ENCODE measurements around the gene GRIK1.

The GRIK1 gene

DNA sequence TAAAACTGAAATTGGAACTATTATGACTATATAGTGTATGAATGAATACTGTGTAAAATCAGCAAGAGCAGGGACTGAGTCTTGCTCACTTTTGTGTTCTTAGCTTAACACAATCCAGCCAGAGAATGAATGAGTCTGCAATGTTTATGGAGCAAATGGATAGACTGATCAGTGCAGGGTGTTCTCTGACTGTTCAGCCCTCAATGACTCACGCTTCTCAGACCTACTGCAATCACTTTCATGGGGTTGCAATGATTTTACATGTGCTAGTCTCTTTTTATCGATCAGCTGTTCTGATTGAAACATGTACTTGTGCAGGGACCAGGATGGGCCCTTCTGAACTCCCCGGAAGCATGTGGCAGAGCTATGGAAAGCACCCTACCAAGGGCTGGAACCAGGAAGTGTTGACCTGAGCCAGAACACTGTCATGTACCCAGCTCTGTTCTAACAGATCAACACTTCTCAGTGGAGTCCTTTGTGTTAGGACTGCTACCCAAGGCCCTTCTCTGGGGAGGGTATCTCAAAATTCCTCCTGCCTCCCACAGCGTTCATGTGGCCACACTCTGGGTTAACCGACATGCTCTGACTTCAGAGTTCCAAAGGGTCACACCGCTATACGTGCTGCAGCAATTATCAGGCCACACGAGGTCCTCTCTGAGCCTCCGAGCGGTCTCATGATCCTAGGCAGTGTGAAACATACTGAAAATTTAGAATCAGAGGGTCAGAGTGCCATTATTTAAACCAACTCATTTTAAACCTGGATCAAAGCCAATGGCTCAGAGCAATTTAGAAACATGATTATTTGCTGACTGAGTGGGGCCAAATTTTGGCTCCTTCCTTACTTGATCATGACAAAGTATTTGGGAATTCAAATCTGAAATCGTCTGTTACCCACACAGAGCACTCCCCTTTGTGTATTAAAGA is 35.2 kb downstream of the GRIK1 start:
- no peaks in the 10 kb centered on the region for H3K9me3 ChIP-seq (ENCODE audit: severe bottlenecking)
- H3K27me3 ChIP-seq (ENCODE audit: insufficient read depth, poor library complexity, severe bottlenecking): no peaks in the 10 kb centered on the region
- DNase-seq (ENCODE audit: low spot score) (no peak), ATAC-seq (ENCODE audit: low read depth) (peak; percentile 84)
- H3K27ac ChIP-seq (ENCODE audit: poor library complexity, severe bottlenecking): no peak overlapping the region
- no peak overlapping the region for H3K4me3 ChIP-seq (ENCODE audit: severe bottlenecking)
- H3K4me1 ChIP-seq (ENCODE audit: insufficient read depth, poor library complexity, severe bottlenecking): no peaks in the 10 kb centered on the region
- TF ChIP-seq, protein P1, sequence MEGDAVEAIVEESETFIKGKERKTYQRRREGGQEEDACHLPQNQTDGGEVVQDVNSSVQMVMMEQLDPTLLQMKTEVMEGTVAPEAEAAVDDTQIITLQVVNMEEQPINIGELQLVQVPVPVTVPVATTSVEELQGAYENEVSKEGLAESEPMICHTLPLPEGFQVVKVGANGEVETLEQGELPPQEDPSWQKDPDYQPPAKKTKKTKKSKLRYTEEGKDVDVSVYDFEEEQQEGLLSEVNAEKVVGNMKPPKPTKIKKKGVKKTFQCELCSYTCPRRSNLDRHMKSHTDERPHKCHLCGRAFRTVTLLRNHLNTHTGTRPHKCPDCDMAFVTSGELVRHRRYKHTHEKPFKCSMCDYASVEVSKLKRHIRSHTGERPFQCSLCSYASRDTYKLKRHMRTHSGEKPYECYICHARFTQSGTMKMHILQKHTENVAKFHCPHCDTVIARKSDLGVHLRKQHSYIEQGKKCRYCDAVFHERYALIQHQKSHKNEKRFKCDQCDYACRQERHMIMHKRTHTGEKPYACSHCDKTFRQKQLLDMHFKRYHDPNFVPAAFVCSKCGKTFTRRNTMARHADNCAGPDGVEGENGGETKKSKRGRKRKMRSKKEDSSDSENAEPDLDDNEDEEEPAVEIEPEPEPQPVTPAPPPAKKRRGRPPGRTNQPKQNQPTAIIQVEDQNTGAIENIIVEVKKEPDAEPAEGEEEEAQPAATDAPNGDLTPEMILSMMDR (IDR thresholded peaks at IDR 0.05; ENCODE audit: poor library complexity, severe bottlenecking): no peak
- no peaks in the 10 kb centered on the region for H3K36me3 ChIP-seq (ENCODE audit: low read depth)

DNA sequence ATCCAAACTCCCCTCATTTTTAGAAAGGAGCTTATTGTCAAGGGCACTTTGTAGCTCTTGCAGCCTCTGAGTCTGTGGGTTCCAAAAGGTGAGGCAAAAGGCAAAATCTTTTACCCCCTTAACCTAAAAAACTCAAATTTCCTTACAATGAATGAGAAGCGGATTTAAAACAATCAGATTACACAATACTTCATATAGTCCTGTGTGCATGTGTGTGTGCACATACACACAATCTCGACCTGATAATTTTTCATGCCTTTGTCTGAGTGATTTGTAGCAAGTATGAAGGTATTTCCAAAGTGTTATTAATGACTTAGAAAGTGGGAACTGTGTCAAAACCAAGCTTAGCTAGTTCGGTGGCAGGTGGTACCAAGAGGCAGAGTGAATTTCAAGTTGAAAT is 42.9 kb downstream of the GRIK1 start:
- TF ChIP-seq, protein P1 (IDR thresholded peaks at IDR 0.05; ENCODE audit: poor library complexity, severe bottlenecking): no peak
- no peak for ATAC-seq (ENCODE audit: low read depth)
- DNase-seq (ENCODE audit: low spot score): no peak
- H3K36me3 ChIP-seq (ENCODE audit: low read depth): no peaks in the 10 kb centered on the region
- no peaks in the 10 kb centered on the region for H3K4me1 ChIP-seq (ENCODE audit: insufficient read depth, poor library complexity, severe bottlenecking)
- H3K27ac ChIP-seq (ENCODE audit: poor library complexity, severe bottlenecking): no peak overlapping the region
- no peaks in the 10 kb centered on the region for H3K27me3 ChIP-seq (ENCODE audit: insufficient read depth, poor library complexity, severe bottlenecking)
- H3K4me3 ChIP-seq (ENCODE audit: severe bottlenecking): no peak overlapping the region
- H3K9me3 ChIP-seq (ENCODE audit: severe bottlenecking): no peaks in the 10 kb centered on the region

DNA sequence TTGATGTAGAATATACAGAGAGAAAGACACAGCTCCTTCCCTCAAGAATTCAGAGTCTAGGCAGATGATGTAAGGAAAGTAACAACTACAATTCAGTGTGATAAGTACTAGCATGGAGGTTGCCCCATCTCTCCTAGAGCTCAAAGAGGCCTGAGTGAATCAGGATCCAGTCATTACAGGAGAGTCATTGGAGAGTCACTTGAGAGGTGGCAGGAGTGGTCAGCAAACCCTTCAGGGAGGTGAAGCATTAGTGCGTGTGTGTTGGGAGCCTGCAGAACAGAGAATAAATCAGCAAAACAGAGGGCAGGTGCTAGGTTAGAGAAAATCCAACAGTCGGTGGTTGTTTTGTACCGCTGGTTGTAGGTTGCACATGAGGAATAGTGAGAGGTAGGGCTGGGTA is 46.1 kb downstream of the GRIK1 start:
- no peaks in the 10 kb centered on the region for H3K27me3 ChIP-seq (ENCODE audit: insufficient read depth, poor library complexity, severe bottlenecking)
- ATAC-seq (ENCODE audit: low read depth) (no peak), DNase-seq (ENCODE audit: low spot score) (no peak)
- H3K9me3 ChIP-seq (ENCODE audit: severe bottlenecking): no peaks in the 10 kb centered on the region
- H3K4me1 ChIP-seq (ENCODE audit: insufficient read depth, poor library complexity, severe bottlenecking): no peaks in the 10 kb centered on the region
- no peak overlapping the region for H3K4me3 ChIP-seq (ENCODE audit: severe bottlenecking)
- TF ChIP-seq, protein P1 (IDR thresholded peaks at IDR 0.05; ENCODE audit: poor library complexity, severe bottlenecking): no peak
- no peaks in the 10 kb centered on the region for H3K36me3 ChIP-seq (ENCODE audit: low read depth)
- H3K27ac ChIP-seq (ENCODE audit: poor library complexity, severe bottlenecking): no peak overlapping the region

DNA sequence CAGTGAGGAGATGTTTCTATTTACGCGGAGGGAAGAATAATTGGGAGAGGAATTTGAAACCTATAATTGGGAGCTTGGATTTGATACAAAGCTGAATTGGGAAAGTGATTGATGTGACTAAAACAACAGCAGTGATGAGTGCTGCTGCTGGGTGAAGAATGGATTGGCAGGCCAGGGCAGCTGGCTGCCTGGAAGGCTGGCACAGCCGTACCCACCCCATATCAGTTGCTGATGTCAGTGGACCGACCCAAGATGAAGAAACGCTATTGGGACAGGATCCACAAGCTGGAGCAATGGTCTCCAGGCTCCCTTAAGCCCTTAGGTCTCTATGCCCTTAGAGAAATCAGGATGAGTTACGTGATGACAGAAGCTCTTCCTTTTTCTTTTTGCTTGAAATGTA is 47.4 kb downstream of the GRIK1 start:
- no peak for DNase-seq (ENCODE audit: low spot score)
- TF ChIP-seq, protein P1 (IDR thresholded peaks at IDR 0.05; ENCODE audit: poor library complexity, severe bottlenecking): no peak
- H3K27me3 ChIP-seq (ENCODE audit: insufficient read depth, poor library complexity, severe bottlenecking): no peaks in the 10 kb centered on the region
- no peak overlapping the region for H3K27ac ChIP-seq (ENCODE audit: poor library complexity, severe bottlenecking)
- no peak overlapping the region for H3K4me3 ChIP-seq (ENCODE audit: severe bottlenecking)
- no peaks in the 10 kb centered on the region for H3K36me3 ChIP-seq (ENCODE audit: low read depth)
- no peaks in the 10 kb centered on the region for H3K9me3 ChIP-seq (ENCODE audit: severe bottlenecking)
- no peaks in the 10 kb centered on the region for H3K4me1 ChIP-seq (ENCODE audit: insufficient read depth, poor library complexity, severe bottlenecking)
- ATAC-seq (ENCODE audit: low read depth): no peak

DNA sequence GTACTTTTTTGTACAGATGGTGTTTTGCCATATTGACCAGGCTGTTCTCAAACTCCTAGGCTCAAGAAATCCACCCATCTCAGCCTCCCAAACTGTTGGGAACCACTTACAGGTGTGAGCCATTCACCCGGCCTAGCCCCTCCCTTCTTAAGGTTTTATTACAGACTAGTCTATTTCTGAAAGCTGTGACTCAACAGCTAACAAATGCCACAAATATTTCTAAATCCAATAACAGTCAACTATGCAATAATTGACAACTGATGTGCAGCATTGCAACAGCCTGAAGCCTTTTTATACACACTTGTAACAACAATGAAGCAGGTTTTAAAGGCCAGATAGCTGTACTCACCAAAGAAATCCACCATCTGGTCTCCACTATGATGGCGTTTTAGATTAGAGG is 51.4 kb downstream of the GRIK1 start:
- H3K36me3 ChIP-seq (ENCODE audit: low read depth): no peaks in the 10 kb centered on the region
- no peak overlapping the region for H3K27ac ChIP-seq (ENCODE audit: poor library complexity, severe bottlenecking)
- no peaks in the 10 kb centered on the region for H3K9me3 ChIP-seq (ENCODE audit: severe bottlenecking)
- DNase-seq (ENCODE audit: low spot score) (no peak), ATAC-seq (ENCODE audit: low read depth) (peak; percentile 73)
- H3K4me1 ChIP-seq (ENCODE audit: insufficient read depth, poor library complexity, severe bottlenecking): no peaks in the 10 kb centered on the region
- H3K4me3 ChIP-seq (ENCODE audit: severe bottlenecking): no peak overlapping the region
- no peaks in the 10 kb centered on the region for H3K27me3 ChIP-seq (ENCODE audit: insufficient read depth, poor library complexity, severe bottlenecking)
- TF ChIP-seq, protein P1 (IDR thresholded peaks at IDR 0.05; ENCODE audit: poor library complexity, severe bottlenecking): no peak
